ENCODE measurements around the gene ZNF384.

The ZNF384 gene

DNA sequence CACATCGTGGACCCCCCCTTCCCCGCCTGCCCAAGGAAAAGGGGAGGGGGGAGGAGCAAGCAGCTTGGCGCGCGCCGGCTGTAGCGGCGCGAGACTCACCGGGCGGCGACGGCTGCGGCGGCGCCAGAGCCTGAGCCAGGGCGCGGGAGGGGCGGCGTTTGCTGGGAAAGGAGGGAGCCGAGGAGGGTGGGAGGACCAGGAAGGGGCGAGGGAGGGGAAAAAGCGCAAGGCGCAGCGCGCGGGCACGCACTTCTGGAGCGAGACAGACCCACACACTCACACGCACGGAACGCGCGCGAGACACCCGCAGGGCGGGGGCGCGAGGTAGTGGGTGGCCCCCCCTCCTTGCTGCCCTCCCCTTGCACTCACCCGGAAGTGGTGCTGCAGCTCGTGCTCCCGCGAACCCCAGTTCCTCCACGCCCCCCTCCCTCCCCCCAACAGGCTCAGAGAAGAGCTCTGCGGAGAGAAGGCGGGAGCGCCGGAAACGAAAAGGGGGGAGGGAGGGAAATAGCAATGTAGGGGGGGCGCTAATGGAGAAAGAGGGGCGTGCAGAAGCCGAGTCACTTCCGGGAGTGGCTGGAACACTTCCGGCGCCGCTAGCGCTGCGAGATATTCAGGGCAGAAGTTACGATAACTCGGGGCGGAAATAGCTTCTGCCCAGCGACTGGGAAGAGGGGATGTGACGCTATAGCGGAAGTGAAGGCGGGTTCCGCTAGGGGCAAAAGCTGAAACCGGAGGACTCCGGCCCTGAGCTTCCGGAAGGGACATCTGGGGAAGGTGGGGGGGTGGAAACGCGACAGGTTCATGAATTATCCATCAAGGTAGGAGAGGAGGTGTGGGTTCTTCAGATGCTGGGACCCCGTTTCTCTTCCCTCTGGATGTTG, at the start of gene ZNF384:
Gene ZNF384 (minus strand): TSS at position 377 of the 884 bp plus-strand sequence. CDS start 9,855 bp downstream, outside the sequence.
- H3K4me1 Mint-ChIP-seq, result peaks cover 69% of the 10 kb centered on the region
- H3K27ac Mint-ChIP-seq, result peak within 1 kb of the TSS; percentile 98
- peak within 1 kb of the TSS; percentile 90 for H3K4me3 Mint-ChIP-seq

GRCh38 chr12:6736754-6737153, 47.6 kb upstream of the ZNF384 start:
- no peak for TF ChIP-seq CTCF (IDR thresholded peaks at IDR 0.05)
- Mint-ChIP-seq H3K36me3 (ENCODE audit: low read depth) (peaks cover 8% of the 10 kb centered on the region), H3K9me3 (no peaks in the 10 kb centered on the region), H3K4me3 (no peak overlapping the region), H3K27ac (no peak overlapping the region), H3K27me3 (ENCODE audit: low read depth, poor library complexity) (no peaks in the 10 kb centered on the region), H3K4me1 (peaks cover 26% of the 10 kb centered on the region)
- DNase-seq, result no peak

More for the DNA sequence above, at the start of gene ZNF384:
- DNase-seq, result peak; percentile 87
- Mint-ChIP-seq H3K9me3 (no peaks in the 10 kb centered on the region), H3K36me3 (ENCODE audit: low read depth) (peaks cover 17% of the 10 kb centered on the region), H3K27me3 (ENCODE audit: low read depth, poor library complexity) (peaks cover 3% of the 10 kb centered on the region)
- TF ChIP-seq CTCF (IDR thresholded peaks at IDR 0.05), result no peak

DNA sequence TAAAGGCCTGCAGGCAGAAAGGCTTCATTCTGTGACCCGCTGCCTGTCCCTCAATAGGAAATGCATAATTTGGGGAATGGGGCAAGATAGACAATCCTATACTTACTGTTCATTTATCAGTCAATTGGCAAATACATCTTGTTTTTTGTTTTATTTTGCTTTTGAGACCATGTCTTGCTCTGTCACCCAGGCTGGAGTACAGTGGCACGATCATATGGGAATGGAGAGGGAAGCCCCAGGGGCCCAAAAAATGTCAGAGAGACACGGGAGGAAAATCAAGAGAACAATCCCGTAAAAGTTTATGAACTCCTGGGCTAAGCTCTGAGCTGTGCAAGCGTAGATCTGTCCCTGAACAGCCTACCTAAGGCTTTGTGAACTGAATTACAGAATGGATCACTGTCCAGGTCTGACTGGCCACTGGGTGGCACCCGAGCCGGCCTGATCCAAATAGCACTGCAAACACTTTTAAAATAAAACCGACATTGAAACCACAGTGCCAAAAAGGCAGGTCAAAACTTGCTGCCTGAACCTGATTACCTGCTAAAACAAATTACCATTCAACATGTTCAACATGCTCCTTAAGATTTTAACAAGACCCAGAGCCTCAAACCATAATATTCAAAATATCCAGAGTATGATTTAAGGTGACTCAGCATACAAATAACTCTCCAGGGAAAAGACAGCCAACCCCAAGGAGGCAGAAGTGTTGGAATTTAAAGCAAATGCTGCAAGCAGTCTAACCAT, 46.4 kb upstream of the ZNF384 start:
- Mint-ChIP-seq H3K4me1 (peaks cover 25% of the 10 kb centered on the region), H3K27ac (peak overlapping the region; percentile 90), H3K9me3 (no peaks in the 10 kb centered on the region), H3K36me3 (ENCODE audit: low read depth) (peaks cover 18% of the 10 kb centered on the region), H3K27me3 (ENCODE audit: low read depth, poor library complexity) (no peaks in the 10 kb centered on the region), H3K4me3 (no peak overlapping the region)
- peak; percentile 68 for TF ChIP-seq CTCF (IDR thresholded peaks at IDR 0.05)
- DNase-seq, result peak; percentile 54

- peaks cover 25% of the 10 kb centered on the region for H3K36me3 Mint-ChIP-seq (ENCODE audit: low read depth)
- no peaks in the 10 kb centered on the region for H3K27me3 Mint-ChIP-seq (ENCODE audit: low read depth, poor library complexity)
- H3K27ac Mint-ChIP-seq, result peak overlapping the region; percentile 90
- H3K4me3 Mint-ChIP-seq, result no peak overlapping the region
- no peak for DNase-seq
- H3K4me1 Mint-ChIP-seq, result peaks cover 29% of the 10 kb centered on the region
- no peaks in the 10 kb centered on the region for H3K9me3 Mint-ChIP-seq
- TF ChIP-seq CTCF (IDR thresholded peaks at IDR 0.05), result no peak
These were observed 45.6 kb upstream of the ZNF384 start for GRCh38 chr12:6734506-6735387.

GRCh38 chr12:6730169-6730568, 41.0 kb upstream of the ZNF384 start:
- no peak for TF ChIP-seq CTCF (IDR thresholded peaks at IDR 0.05)
- no peaks in the 10 kb centered on the region for H3K27me3 Mint-ChIP-seq (ENCODE audit: low read depth, poor library complexity)
- H3K4me3 Mint-ChIP-seq, result no peak overlapping the region
- peaks cover 32% of the 10 kb centered on the region for H3K36me3 Mint-ChIP-seq (ENCODE audit: low read depth)
- no peak for DNase-seq
- no peaks in the 10 kb centered on the region for H3K9me3 Mint-ChIP-seq
- H3K4me1 Mint-ChIP-seq, result peaks cover 31% of the 10 kb centered on the region
- H3K27ac Mint-ChIP-seq, result peak overlapping the region; percentile 12
